B cell (primary cell): ENCODE results near the gene OSBP2. TPM values are rescaled to one million over a fixed set of nuclear protein-coding genes. Genes with fewer than 3 reads are reported as not detected.

Experiments used
- ATAC-seq: fragments of 200-7000 bp; cut with Tn5 transposase; one replicate; pipeline ENCODE4 v1.10.0; 2021; ENCODE audit warnings: low read depth, mild to moderate bottlenecking, moderate number of reproducible peaks, moderate library complexity
- CTCF ChIA-PET: fragments of 350-600 bp; sonication (Branson Sonifier 250); formaldehyde crosslinking; loops from one replicate; lab custom pipeline; 2021; ENCODE audit warnings: antibody characterized with exemption, inconsistent platforms; lab: Charles Lee
- POLR2A ChIA-PET: fragments of 350-600 bp; sonication (Branson Sonifier 250); formaldehyde crosslinking; loops from one replicate; lab custom pipeline; 2021; ENCODE audit warnings: antibody characterized with exemption; lab: Charles Lee
- DNase-seq: peaks from one replicate; pipeline ENCODE4 v3.0.0; 2013
- H2AFZ ChIP-seq: 2 replicates; pipeline ENCODE4 v1.6.1; 2012; ENCODE audit warnings: mild to moderate bottlenecking, low read depth, low read length; ENCODE audit not compliant: insufficient read depth, poor library complexity, severe bottlenecking
- H3K27ac ChIP-seq, 2 donors: 1 replicate in 1 of 2; 2 replicates in 1 of 2; pipeline ENCODE4 v1.5.1; 2012 to 2013; ENCODE audit warnings: low read length in 2 of 2, mild to moderate bottlenecking in 2 of 2, moderate library complexity in 1 of 2
- H3K27me3 ChIP-seq, 4 experiments: fragments of 200-600 bp in 1 of 4; sonication (generic) in 1 of 4; replicated peaks in 1 of 4; 1 replicate in 2 of 4; 2 replicates in 2 of 4; pipeline versions ENCODE4 v1.6.1 to v1.7.0; 2013 to 2016; ENCODE audit warnings: low read length in 3 of 4, mild to moderate bottlenecking in 2 of 4, mixed read lengths in 1 of 4, moderate library complexity in 1 of 4; ENCODE audit not compliant: insufficient read depth in 4 of 4, control insufficient read depth in 3 of 4; ENCODE audit errors: control extremely low read depth in 1 of 4
- H3K36me3 ChIP-seq, 2 experiments: replicated peaks in 1 of 2; 1 replicate in 1 of 2; 2 replicates in 1 of 2; pipeline versions ENCODE4 v1.6.1 to v1.7.1; 2013; ENCODE audit warnings: low read length in 1 of 2; ENCODE audit not compliant: insufficient read depth in 2 of 2, control insufficient read depth in 1 of 2; ENCODE audit errors: control extremely low read depth in 1 of 2, extremely low read depth in 1 of 2
- H3K4me1 ChIP-seq, 2 donors: fragments of 200-600 bp in 1 of 2; sonication (generic) in 1 of 2; 1 replicate in 1 of 2; 2 replicates in 1 of 2; pipeline versions ENCODE4 v1.5.1 to v1.6.1; 2013 to 2017; ENCODE audit warnings: low read length in 2 of 2; ENCODE audit not compliant: control insufficient read depth in 2 of 2, insufficient read depth in 2 of 2
- H3K4me2 ChIP-seq: replicated peaks from 2 replicates; pipeline ENCODE3; 2012; ENCODE audit warnings: mild to moderate bottlenecking, low read depth, low read length; ENCODE audit not compliant: poor library complexity, severe bottlenecking
- H3K4me3 ChIP-seq, 5 experiments: fragments of 200-600 bp in 1 of 5; sonication (generic) in 1 of 5; 1 replicate in 3 of 5; 2 replicates in 2 of 5; pipeline versions ENCODE4 v1.5.1 to v1.7.0; 2011 to 2016; ENCODE audit warnings: low read length in 4 of 5, mild to moderate bottlenecking in 4 of 5, low read depth in 2 of 5, control low read depth in 1 of 5, moderate library complexity in 1 of 5; ENCODE audit not compliant: insufficient read depth in 1 of 5; ENCODE audit errors: control extremely low read depth in 1 of 5, extremely low read depth in 1 of 5
- H3K79me2 ChIP-seq: fragments of 200-600 bp; sonication (generic); one replicate; pipeline ENCODE4 v1.6.0; 2016; ENCODE audit warnings: low read length; ENCODE audit not compliant: control insufficient read depth, insufficient read depth
- H3K9ac ChIP-seq: fragments of 200-600 bp; sonication (generic); 2 replicates; pipeline ENCODE4 v1.6.1; 2017; ENCODE audit warnings: mild to moderate bottlenecking, low read length, moderate library complexity
- H3K9me3 ChIP-seq, 3 donors: one replicate each; pipeline versions ENCODE4 v1.6.1 to v1.7.1; 2013; ENCODE audit warnings: low read length in 2 of 3; ENCODE audit not compliant: control insufficient read depth in 2 of 3, insufficient read depth in 1 of 3; ENCODE audit errors: control extremely low read depth in 1 of 3
- H4K20me1 ChIP-seq: 2 replicates; pipeline ENCODE4 v1.6.0; 2012; ENCODE audit warnings: mild to moderate bottlenecking, low read length; ENCODE audit not compliant: insufficient read depth, control insufficient read depth, poor library complexity, severe bottlenecking
- H3K27ac Mint-ChIP-seq: one replicate; pipeline ENCODE4 v1.8.0; 2021; ENCODE audit warnings: mixed read lengths
- H3K27me3 Mint-ChIP-seq: one replicate; pipeline ENCODE4 v1.8.0; 2021; ENCODE audit warnings: mixed read lengths
- H3K4me1 Mint-ChIP-seq: one replicate; pipeline ENCODE4 v1.8.0; 2021; ENCODE audit warnings: mixed read lengths
- H3K4me3 Mint-ChIP-seq: one replicate; pipeline ENCODE4 v1.8.0; 2021; ENCODE audit warnings: mixed read lengths
- H3K9me3 Mint-ChIP-seq: one replicate; pipeline ENCODE4 v1.8.0; 2022; ENCODE audit warnings: mixed read lengths; ENCODE audit not compliant: insufficient read depth
- EZH2 ChIP-seq: IDR thresholded peaks from 2 replicates; pipeline ENCODE4 v1.6.1; 2012; ENCODE audit warnings: borderline replicate concordance, low read depth, mild to moderate bottlenecking, moderate library complexity, low read length; ENCODE audit not compliant: insufficient read depth, poor library complexity, severe bottlenecking
- WGBS: methylation state at CpG from one replicate; pipeline ENCODE4 v1.1.5; 2013; ENCODE audit warnings: missing lambda C conversion rate; ENCODE audit not compliant: insufficient coverage; 5-methylcytosine and 5-hydroxymethylcytosine counted together
- intact Hi-C: fragments of 100-400 bp; cut with micrococcal nuclease; formaldehyde crosslinking; loops from one replicate; pipeline ENCODE4 v1.10.0; 2022
- polyA plus RNA-seq: library from polyadenylated mRNA; depleted of rRNA; stranded (reverse); fragments of >200 nt; gene quantifications from 2 replicates; pipeline ENCODE4 v1.2.3, GENCODE V29; 2012
- total RNA-seq, 2 donors: library from RNA; stranded (reverse); fragments of 120-200 nt in 1 of 2; gene quantifications; 1 replicate in 1 of 2; 2 replicates in 1 of 2; pipeline versions ENCODE4 v1.2.3 to v1.2.4, GENCODE V29; 2013 to 2022
- TF ChIP-seq, protein P1 (sequence below): fragments of 200-600 bp; IDR thresholded peaks from one replicate; pipeline ENCODE4 v1.8.0; 2022; ENCODE audit warnings: antibody characterized with exemption, mild to moderate bottlenecking

OSBP2 gene
- total and polyA plus RNA-seq, 2 donors (not counting 1 experiment from before 2014, with no cell fraction given) = 0.10 to 1.0 TPM

DNA sequence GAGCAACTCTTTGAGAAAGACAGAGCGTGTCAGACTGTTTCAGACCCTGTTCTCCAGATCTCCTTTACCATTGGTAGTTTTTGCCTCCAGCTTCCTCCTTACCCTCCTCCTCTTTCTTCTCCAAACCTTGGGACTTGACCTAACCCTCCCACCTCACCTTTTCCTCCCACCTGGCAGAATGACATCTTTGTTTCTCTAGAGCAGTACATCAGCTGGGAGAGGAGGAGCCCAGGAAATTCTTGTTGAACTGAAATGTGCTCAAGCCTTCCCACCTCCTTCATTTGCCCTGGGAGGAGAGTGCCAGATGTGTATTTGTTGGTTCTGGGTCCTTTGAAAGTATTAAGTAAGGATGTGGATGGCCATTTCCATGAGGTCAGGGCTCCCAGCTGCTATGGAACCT is 17.4 kb downstream of the OSBP2 start:
- Histone ChIP-seq H3K4me1 (no peaks in the 10 kb centered on the region), H3K4me2 (no peak overlapping the region), H3K9ac (no peak overlapping the region), H2AFZ (no peak overlapping the region), H4K20me1 (no peaks in the 10 kb centered on the region), H3K27ac (no peak overlapping the region), H3K79me2 (no peaks in the 10 kb centered on the region), H3K4me3 (no peak overlapping the region), H3K27me3 (no peaks in the 10 kb centered on the region), H3K36me3 (no peaks in the 10 kb centered on the region), H3K9me3 (peaks cover 0 to 3% (median 0%) of the 10 kb centered on the region in 3 donors)
- Mint-ChIP-seq H3K27me3 (peaks cover 4% of the 10 kb centered on the region), H3K4me3 (no peak overlapping the region), H3K4me1 (no peaks in the 10 kb centered on the region), H3K27ac (no peak overlapping the region), H3K9me3 (no peaks in the 10 kb centered on the region)
- ChIA-PET CTCF (no interaction called here), POLR2A (no interaction called here)
- no peak for DNase-seq
- no peak for ATAC-seq
- intact Hi-C loops = no loop called here
- 100% methylated on average over 1 of the region's 1 CpG for WGBS
- TF ChIP-seq, protein P1, sequence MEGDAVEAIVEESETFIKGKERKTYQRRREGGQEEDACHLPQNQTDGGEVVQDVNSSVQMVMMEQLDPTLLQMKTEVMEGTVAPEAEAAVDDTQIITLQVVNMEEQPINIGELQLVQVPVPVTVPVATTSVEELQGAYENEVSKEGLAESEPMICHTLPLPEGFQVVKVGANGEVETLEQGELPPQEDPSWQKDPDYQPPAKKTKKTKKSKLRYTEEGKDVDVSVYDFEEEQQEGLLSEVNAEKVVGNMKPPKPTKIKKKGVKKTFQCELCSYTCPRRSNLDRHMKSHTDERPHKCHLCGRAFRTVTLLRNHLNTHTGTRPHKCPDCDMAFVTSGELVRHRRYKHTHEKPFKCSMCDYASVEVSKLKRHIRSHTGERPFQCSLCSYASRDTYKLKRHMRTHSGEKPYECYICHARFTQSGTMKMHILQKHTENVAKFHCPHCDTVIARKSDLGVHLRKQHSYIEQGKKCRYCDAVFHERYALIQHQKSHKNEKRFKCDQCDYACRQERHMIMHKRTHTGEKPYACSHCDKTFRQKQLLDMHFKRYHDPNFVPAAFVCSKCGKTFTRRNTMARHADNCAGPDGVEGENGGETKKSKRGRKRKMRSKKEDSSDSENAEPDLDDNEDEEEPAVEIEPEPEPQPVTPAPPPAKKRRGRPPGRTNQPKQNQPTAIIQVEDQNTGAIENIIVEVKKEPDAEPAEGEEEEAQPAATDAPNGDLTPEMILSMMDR = no peak
- no peak for TF ChIP-seq EZH2

DNA sequence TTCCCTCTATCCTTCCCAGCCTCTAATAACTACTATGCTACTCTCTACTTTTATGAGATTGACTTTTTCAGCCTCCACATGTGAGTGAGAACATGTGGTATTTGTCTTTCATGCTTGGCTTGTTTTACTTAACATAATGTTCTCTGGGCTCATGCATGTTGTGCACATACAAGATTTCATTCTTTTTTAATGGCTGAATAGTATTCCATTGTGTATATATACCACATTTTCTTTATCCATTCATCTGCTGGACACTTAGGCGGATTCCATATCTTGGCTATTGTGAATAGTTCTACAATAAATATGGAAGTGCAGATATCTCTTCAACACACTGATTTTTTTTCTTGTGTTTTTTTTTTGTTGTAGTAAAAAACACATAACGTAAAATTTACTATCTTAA is 19.4 kb downstream of the OSBP2 start:
- DNase-seq = no peak
- ChIA-PET POLR2A (no interaction called here), CTCF (no interaction called here)
- Histone ChIP-seq H3K27me3 (no peaks in the 10 kb centered on the region), H3K9ac (no peak overlapping the region), H4K20me1 (no peaks in the 10 kb centered on the region), H3K4me3 (no peak overlapping the region), H3K9me3 (peaks cover 0 to 3% (median 0%) of the 10 kb centered on the region in 3 donors), H3K79me2 (no peaks in the 10 kb centered on the region), H3K36me3 (no peaks in the 10 kb centered on the region), H3K27ac (no peak overlapping the region), H3K4me2 (no peak overlapping the region), H2AFZ (no peak overlapping the region), H3K4me1 (no peaks in the 10 kb centered on the region)
- no peak for ATAC-seq
- TF ChIP-seq, protein P1 = no peak
- TF ChIP-seq EZH2 = no peak
- Mint-ChIP-seq H3K9me3 (no peaks in the 10 kb centered on the region), H3K4me1 (no peaks in the 10 kb centered on the region), H3K27ac (no peak overlapping the region), H3K27me3 (peaks cover 3% of the 10 kb centered on the region), H3K4me3 (no peak overlapping the region)
- intact Hi-C loops = no loop called here
- no CpG with 5 or more reads among the region's 2 CpGs for WGBS
